ENCODE results near the gene TTC4.

- TF ChIP-seq, protein P1, sequence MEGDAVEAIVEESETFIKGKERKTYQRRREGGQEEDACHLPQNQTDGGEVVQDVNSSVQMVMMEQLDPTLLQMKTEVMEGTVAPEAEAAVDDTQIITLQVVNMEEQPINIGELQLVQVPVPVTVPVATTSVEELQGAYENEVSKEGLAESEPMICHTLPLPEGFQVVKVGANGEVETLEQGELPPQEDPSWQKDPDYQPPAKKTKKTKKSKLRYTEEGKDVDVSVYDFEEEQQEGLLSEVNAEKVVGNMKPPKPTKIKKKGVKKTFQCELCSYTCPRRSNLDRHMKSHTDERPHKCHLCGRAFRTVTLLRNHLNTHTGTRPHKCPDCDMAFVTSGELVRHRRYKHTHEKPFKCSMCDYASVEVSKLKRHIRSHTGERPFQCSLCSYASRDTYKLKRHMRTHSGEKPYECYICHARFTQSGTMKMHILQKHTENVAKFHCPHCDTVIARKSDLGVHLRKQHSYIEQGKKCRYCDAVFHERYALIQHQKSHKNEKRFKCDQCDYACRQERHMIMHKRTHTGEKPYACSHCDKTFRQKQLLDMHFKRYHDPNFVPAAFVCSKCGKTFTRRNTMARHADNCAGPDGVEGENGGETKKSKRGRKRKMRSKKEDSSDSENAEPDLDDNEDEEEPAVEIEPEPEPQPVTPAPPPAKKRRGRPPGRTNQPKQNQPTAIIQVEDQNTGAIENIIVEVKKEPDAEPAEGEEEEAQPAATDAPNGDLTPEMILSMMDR (IDR thresholded peaks at IDR 0.05; ENCODE audit: low read depth, low read length, poor library complexity, severe bottlenecking) = no peak
- TF ChIP-seq EZH2phosphoT487 (IDR thresholded peaks at IDR 0.05; ENCODE audit: borderline replicate concordance, low read length) = no peak
These were observed 65.5 kb downstream of the TTC4 start for GRCh38 chr1:54781023-54781723.

Data from DOHH2 (cell line).